NCI-H2196 treated with DMSO at 0.1 percent for 48 hours (cell line): ENCODE data around the gene SLC35C1.
"Not testable (repeated sequence)": the region's sequence is repeated elsewhere in the genome, so short reads cannot be mapped to it uniquely, and the experiment has no call there.

ENCODE experiments used
- DNase-seq: peaks from one replicate; lab custom pipeline; 2025; ENCODE audit not compliant: unreplicated experiment; lab: John Stamatoyannopoulos, UW

SLC35C1 gene

DNA sequence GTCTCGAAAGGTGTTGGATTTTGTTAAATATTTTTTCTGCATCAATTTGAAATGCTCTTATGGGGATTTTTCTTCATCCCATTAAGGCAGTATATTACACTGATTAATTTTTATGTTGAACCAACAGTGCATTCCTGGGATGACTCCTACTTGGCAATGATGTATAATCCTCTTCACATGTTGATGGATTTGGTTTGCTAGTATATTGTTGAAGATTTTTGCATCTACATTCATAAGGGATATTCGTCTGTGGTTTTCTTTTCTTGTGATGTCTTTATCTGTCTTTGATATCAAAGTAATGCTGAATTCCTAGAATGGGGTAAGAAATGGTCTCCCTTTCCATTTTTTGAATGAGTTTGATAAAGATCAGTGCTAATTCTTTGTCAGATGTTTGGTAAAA lies 18.7 kb upstream of the SLC35C1 start:
- no peak for DNase-seq

DNA sequence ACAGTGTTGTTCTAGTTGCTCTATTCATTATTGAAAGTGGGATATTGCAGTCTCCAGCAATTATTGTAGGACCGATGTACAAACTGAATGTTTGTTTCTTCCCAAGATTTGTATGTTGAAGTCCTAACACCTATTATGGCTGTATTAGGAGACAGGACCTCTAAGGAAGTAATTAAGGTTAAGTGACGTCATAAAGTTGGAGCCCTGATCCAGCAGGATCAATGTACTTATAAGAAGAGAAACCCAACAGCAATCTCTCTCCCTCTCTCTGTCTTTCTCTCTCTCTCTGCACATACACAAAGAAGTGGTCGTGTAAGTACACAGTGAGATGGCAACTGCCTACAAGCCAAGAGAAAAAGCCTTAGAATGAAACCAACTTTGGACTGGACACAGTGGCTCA lies 16.1 kb upstream of the SLC35C1 start:
- DNase-seq, result no peak

DNA sequence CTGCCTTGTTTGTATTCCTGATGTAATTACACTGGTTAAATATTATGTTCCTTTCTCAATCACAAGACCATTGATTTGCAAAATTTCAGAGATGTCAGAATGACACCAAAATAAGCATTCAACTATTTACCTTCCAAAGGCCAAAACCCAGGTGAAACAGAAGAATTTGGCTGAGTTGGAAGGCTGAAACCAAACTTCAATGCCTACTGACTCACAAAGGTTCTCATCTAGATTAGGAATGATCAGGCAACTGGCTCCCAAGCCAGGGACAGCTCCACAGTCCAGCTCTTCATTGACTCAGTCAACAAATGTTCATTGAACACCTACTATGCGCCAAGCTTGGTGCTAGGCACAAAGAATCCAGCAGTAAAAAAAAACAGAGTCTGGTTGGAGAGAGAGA lies 13.4 kb upstream of the SLC35C1 start:
- no peak for DNase-seq

DNA sequence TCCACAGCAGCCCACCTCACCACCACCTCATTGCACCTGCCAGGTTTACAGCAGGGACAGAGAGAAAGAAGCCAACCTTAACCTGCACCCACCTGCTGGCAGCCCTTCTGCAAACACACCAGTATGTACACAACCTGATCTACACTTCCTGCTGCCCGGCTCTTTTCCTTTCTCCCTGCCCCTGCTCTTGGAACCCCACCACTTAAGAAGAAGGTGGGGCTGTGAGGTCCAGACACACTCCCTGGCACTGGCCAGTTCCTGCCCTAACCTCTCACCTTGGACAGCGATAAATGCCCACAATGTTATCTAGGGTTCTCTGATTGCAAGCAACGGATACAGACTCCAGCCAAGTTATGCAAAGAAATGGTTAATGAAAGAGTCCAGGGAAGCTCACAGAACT lies 10.8 kb upstream of the SLC35C1 start:
- peak; percentile 67 for DNase-seq

DNA sequence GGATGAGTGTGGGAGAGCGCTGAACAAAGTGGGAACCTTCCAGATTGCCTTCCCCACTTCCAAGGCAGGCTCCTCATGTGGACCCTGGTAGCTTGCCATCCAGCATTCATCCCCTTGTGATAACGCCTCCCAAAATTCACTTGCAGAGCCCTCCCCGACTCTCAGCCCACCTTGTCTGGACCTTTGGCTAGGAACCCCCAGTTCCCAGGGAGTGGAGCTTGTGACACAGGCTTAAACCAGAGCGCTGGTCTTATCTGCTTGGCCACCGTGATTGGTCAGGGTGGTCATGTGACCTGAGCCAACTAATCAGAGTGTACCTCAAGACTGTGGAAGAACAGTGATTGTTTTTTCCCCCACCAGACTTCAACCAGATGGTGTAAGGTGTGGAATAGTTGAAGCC lies 9.6 kb upstream of the SLC35C1 start:
- no peak for DNase-seq

DNA sequence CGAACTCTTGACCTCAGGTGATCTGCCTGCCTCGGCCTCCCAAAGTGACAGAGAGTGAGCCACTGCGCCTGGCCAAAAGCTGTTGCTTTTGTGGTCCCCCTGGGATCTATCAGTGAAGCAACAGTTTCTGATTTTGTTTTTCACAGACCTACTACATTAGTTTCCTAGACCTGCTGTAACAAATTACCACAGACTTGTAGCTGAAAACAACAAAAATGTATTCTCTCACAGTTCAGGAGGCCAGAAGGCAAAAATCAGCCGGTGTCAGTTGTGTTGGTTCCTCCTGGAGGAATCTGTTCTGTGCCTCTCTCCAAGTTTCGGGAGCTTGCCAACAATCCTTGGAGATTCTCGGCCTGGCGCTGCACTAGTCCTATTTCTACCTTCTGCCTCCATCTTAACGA lies 8.5 kb upstream of the SLC35C1 start:
- DNase-seq, result no peak

DNA sequence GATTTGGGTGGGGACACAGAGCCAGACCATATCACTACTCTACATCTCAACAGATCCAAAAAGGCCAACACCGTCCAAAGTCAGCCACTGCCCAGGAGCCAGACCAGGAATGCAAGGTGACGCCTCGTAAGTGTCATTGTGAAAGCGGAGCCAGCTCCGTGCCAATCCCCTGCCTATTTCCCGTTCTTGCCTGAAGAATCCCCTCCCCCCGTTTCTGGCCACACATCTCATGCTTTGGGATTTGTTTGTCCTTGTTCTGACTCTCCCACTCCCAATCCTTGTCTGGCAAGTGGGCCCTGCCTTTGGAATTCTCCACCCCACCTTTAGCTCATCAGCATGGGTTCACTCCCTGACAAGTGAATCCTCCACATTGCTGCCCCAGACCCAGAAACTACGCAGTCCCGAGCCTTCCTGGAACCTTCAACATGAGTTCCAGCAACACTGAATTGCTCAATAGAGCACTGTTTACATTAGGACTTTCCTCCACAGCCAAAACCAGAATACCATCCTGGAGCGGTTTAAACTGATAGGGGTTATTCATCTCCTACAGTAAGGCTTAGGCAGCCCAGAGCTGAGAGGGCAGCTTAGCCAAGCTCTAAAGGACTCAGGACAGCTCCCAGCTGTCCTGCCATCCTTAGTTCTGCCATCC lies 6.0 kb upstream of the SLC35C1 start:
- DNase-seq, result peak; percentile 94

DNA sequence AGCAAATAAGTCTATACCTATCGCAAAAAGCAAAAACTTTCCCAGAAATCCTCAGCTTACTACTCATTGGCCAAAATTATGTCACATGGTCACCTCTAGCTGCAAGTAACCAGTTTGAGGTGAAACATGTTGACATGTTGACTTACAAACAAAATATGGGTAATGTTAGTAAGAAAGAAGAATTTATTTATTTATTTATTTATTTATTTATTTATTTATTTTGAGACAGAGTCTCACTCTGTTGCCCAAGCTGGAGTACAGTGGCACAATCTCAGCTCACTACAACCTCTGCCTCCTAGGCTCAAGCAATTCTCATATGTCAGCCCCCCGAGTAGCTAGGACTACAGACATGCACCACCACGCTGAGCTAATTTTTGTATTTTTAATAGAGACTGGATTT lies 5.4 kb upstream of the SLC35C1 start:
- DNase-seq, result no peak

DNA sequence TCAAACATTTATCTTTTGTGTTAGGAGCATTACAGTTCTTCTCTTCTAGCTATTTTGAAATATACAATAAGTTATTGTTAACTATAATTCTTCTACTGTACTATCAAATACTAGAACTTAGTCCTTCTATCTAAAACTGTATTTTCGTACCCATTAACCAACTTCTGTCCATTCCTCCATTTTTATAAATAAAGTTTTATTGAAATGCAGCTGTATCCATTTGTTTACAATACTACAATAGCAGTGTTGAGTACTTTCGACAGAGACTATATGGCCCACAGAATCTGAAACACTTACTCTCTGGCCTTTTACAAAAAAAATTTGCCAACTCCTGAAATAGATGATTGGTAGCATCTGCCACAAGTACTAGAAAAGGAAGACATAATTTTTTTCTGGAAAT lies 4.7 kb upstream of the SLC35C1 start:
- no peak for DNase-seq

DNA sequence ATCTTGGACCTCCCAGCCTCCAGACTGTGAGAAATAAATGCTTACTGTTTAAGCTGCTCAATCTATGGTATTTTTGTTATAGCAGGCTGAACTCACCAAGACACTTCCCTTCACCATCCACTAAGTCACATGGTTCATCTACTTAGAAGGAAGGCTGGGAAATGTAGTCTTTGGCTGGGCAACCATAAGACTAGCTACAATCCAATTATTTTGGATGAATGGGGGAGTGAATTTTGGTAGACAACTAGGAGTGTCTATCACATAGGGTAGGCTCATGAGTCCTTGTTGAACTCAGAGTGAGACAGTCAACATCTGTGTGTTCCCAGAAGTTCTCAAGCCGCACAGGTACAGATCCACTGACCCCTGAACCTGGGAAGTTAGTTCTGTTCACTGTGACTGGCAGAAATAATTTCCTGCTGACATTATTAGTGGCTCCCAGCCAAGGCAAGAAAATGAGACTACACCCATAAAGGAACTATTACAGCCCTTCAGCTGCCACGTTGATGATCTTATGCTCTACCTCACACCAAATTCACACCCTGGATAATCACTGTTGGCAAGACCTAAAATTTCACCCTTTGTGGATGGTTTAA lies 3.1 kb upstream of the SLC35C1 start:
- DNase-seq, result no peak

DNA sequence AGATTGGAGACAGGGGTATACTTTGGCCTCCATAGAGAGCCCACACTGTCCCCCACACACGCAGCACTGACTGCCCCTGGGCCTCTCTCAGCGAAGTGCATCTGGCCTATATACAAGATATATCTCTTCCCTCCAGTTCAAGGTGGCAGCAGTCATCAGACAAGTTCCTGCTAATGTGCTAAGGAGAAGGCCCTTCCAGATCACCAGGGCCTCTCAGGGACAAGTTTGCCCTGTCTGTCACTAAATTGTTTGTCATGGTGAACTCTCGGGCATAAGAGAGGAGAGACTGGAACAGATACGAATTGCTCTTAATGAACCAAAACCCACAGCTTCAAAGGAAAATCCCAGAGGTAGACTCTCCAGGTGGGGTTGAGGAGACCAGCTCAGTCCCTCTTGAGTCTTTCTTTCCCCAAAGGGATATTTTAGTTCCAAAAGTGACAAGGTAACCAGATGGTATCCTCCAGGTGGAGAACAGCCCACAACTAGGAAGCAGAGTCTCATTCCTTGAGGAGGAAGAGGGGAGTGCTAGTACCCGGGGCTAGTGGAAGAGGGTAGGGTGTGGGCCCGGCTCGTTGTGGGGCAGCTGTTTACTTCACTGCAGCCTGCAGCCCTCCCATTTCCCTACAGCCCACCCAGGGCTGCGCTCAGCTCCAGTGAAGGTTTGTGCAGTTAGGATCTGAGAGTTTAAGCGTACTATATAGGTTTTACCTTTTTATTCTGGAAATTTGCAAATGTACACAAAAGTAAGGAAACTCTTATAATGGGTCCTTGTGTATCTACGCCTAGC lies 2.2 kb upstream of the SLC35C1 start:
- DNase-seq, result no peak

DNA sequence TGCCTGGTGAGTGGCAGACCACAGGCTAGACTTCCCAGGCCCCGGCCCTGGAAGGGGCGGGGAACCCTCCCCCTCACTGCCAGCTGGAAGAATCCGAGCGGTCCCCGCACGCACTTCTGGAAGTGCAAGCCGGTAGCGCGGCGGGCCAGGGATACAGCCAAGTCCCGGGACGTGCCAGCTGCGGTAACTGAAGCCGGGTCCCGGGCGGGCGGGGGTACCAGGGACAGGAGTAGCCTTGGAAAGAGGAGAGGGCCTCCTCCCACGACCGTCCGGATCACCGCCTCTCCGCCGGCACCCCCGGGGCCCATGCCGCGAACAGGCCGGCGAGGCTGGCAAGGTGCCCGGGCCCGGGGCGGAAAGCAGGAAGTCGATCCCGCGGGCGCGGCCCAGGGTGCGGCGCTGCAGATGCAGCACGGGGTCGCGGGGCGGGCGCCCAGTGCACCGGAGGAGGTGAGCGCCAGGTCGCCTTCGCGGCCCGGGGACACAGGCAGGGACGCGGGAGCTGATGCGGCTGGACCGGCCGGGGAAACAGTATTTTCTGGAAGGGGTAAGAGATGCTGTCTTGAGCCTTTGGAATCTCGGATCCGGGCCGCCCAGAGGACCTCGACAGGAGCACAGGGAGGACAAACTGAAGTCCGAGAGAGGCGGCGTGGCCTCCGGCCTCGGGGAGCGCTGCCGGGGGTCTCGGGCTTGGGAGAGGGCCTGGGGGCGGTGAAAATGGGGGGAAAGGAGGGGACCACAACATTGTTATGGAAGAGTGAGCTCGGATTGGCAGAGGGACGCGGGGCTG lies 783 bp upstream of the SLC35C1 start:
- DNase-seq, result peak; percentile 27

DNA sequence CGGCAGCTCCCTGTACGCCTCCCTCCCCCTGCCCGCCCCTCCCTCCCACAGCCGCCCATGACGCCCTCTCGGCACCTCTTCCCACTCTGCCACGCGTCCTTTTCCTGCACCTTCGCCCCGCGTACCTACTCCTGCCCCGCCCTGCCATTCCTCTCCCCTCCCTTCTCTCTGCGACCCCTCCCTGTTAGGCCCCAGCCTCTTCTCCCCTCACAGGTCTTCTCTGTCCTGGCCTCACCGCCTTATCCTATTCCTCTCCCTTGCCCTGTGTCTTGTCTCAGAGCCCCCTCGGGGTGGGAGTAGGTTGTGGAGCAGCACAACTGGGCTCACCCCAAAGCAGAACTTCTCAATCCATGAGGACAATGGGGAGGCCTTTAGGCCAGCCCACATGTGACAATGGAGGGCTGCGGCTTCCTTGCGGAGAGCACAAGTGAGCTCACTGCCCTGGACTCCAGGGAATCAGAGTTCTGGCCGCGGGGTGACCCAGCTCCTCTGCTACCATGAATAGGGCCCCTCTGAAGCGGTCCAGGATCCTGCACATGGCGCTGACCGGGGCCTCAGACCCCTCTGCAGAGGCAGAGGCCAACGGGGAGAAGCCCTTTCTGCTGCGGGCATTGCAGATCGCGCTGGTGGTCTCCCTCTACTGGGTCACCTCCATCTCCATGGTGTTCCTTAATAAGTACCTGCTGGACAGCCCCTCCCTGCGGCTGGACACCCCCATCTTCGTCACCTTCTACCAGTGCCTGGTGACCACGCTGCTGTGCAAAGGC lies 539 bp downstream of the SLC35C1 start:
- DNase-seq, result no peak

DNA sequence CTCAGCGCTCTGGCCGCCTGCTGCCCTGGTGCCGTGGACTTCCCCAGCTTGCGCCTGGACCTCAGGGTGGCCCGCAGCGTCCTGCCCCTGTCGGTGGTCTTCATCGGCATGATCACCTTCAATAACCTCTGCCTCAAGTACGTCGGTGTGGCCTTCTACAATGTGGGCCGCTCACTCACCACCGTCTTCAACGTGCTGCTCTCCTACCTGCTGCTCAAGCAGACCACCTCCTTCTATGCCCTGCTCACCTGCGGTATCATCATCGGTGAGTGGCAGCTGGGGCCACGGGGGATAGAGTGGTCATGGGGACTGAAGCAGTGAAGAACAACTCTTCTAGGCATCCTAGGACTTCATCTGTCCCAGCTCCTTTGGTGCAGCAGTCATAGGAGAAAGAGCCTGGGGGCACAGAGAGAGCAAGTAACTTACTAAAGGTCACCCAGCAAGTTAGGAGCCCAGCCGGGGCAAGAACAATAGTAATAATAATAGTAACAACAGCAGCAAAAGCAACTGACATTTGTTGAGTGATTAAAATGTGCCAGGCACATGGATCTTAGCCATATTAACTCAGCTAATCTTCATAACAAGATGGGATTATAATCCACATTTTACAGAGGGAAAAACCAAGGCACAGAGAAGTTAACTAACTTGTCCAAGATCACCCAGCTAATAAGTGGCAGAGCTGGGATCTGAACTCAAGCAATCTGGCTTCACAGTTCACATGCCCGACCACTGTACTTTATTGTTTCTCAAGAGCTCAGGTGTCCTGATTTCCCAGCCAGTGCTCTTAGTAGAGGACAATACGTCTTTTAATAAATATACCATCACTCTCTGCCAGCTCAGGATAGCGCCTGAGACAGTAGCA lies 1.4 kb downstream of the SLC35C1 start:
- no peak for DNase-seq

DNA sequence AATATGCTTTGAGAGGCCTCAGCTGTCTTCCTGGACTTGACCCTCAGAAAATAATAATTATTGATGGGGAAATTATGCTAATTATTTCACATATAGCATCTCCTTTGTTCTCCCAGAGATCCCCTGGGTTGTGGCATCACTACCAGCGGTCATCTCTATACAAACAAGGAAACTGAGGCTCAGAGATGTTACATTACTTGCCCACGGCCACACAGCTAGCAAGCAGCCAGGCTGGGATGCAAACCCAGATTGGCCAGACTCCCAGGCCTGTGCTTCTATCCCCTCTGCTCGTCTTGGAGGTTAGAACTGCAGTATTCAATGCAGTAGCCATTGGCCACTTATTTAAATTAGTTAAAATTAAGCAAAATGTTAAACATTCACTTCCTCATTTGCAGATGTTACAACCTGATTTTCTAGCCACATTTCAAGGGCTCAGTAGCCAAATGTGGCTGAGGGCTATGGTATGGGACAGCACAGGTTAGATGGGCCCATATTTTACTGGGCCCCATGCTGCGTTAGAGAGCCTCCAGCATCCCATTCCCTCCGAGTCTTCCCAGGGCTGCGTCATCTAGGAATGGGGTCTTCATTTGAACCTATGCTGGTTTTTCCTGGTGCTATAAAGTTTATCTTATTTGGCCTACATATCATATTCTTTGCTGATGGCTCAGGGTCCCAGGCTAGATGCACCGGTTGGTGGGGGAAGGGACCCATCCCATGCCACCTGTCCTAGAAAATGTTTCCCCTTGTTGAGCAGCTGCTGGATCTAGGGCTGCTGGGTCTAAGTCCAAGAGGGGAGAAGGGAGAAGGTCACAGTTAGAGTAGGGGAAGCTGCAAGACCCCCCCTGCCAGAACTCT lies 2.2 kb downstream of the SLC35C1 start:
- no peak for DNase-seq

DNA sequence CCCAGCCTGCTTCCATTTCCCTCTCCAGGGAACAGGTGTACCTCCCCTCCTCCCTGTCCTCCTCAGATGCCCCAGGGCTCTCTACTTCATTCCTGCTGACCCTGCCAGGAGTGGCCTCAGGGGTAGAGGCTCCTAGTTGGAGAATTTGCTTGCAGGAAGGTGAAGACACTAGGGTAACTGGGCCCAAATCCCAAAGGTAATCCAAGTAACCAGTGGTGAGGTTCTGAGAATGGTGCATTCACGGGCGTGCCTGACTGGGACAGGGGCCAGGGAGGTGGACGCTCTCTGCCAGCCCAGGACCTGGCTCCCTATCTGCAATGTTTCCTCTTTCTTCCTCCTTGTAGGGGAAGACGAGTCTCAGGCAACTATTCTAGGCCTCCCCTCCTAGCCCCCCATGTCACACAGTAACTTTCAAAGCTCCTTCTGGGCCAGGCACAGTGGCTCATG lies 2.9 kb downstream of the SLC35C1 start:
- no peak for DNase-seq

DNA sequence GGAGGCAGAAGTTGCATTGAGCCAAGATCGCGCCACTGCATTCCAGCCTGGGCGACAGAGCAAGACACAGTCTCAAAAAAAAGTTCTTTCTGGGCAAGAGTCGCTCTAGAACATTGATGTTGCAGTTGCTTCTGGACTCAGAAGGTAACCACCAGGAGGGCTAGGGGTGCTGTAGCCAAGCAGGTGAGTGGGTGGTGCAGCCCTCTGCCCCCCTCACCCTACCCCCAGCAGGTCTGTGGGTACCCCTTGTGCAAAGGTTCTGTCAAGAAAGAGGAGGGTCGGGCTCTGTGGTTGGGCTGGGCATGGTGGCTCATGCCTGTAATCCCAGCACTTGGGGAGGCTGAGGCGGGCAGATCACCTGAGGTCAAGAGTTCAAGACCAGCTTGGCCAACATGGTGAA lies 3.5 kb downstream of the SLC35C1 start:
- DNase-seq, result not testable (repeated sequence)

DNA sequence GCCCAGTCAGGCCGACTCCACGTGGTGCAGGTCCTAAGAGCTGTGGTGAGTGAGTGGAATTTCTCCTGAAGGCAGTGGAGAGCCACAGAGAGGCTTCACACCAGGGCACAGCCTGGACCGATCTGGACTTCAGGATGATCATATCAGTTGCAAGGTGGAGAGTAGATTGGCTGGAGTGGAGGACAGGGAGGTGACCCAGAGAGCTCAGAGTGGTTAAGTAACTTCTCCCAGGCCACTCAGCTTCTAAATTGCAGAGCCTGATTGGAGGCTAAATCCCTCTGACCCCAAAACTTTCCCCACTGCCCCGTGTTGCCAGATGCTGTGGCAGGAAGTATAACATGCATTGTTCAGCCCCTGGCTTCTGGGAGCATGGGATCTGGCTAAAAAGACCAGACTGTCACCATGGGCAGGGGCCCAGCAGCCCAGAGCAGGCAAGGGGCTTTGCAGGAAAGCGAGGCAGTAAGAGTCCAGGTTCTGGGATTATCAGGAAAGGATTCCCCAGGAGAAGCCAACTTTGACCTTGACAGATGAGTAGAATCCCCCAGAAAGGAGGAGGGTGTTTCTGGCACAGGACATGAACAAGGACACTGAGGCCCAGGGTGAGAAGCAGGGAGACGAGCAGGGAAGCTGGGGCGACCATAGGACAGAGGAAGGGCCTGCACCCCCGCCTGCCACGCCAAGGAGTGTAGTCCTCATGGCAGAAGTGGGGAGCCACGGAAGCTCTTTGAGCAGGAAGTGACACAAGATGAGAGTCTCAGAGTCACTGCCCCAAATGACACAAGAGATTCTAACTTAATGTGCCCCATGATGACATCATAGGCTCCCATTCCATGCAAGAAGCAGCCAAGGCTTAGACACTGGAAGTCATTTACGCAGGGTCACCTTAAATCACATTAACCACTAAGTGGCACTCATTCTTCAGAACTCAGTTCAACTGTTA lies 4.8 kb downstream of the SLC35C1 start:
- DNase-seq, result no peak
